HCT116 (cell line): ENCODE results near the gene GLDN. TPM values are rescaled to one million over a fixed set of nuclear protein-coding genes. Genes with fewer than 3 reads are reported as not detected.

Experiments
- ATAC-seq: fragments of 200-7000 bp; cut with Tn5 transposase; 2 replicates; pipeline ENCODE4 v1.9.1; 2020; ENCODE audit warnings: mild to moderate bottlenecking, moderate library complexity
- BruUV-seq: library from RNA; stranded (reverse); fragments of 400-500 nt; replicated peaks from 2 replicates; lab custom pipeline; 2021; lab: Mats Ljungman, UMichigan
- CTCF ChIA-PET: fragments of 300-600 bp; sonication (Branson Sonifier 250); formaldehyde crosslinking; loops from one replicate; lab custom pipeline; 2021; ENCODE audit warnings: antibody characterized with exemption; lab: Charles Lee
- POLR2A ChIA-PET: fragments of 300-600, 350-600 bp; sonication (Branson Sonifier 250); formaldehyde crosslinking; loops from one replicate; lab custom pipeline; 2021; ENCODE audit warnings: antibody characterized with exemption; lab: Charles Lee
- RAD21 ChIA-PET, 2 experiments: fragments of 300-600 bp; sonication (Branson Sonifier 250); formaldehyde crosslinking; loops; one replicate each; lab custom pipeline; 2023; ENCODE audit warnings: low total read pairs in 2 of 2; ENCODE audit not compliant: uncharacterized antibody in 2 of 2, unreplicated experiment in 2 of 2, low non-redundant PET in 1 of 2; lab: Charles Lee
- DNase-seq: peaks from one replicate; pipeline ENCODE4 v3.0.0-alpha.2; 2010; ENCODE audit warnings: low read depth, low spot score
- H2AFZ ChIP-seq: fragments of 200-600 bp; shearing (Covaris generic), sonication (generic); 2 replicates; pipeline ENCODE4 v1.6.1; 2017; ENCODE audit warnings: low read depth, mixed run types, mixed read lengths, antibody characterized with exemption, low read length; ENCODE audit not compliant: poor library complexity, severe bottlenecking
- H3K27ac ChIP-seq: 2 replicates; pipeline ENCODE4 v1.5.1; 2012; ENCODE audit warnings: low read depth, low read length
- H3K27me3 ChIP-seq: fragments of 200-600 bp; sonication (generic); 2 replicates; pipeline ENCODE4 v1.6.1; 2016; ENCODE audit warnings: mixed run types, low read length, mixed read lengths; ENCODE audit not compliant: insufficient read depth
- H3K36me3 ChIP-seq, 2 experiments: fragments of 200-500 bp in 1 of 2; fragments of 200-600 bp in 1 of 2; sonication (Bioruptor generic) in 1 of 2; sonication (generic) in 1 of 2; 2 replicates each; pipeline versions ENCODE4 v1.5.1 to v1.6.1; 2014 to 2016; ENCODE audit warnings: low read length in 2 of 2, inconsistent platforms in 1 of 2, mixed read lengths in 1 of 2, mixed run types in 1 of 2; ENCODE audit not compliant: insufficient read depth in 2 of 2, control insufficient read depth in 1 of 2
- H3K4me1 ChIP-seq, 2 experiments: fragments of 200-600 bp in 1 of 2; sonication (generic) in 1 of 2; 2 replicates each; pipeline versions ENCODE4 v1.5.1 to v1.6.1; 2012 to 2017; ENCODE audit warnings: low read length in 2 of 2, inconsistent platforms in 1 of 2, mild to moderate bottlenecking in 1 of 2, mixed read lengths in 1 of 2, mixed run types in 1 of 2, moderate library complexity in 1 of 2; ENCODE audit not compliant: insufficient read depth in 2 of 2, control insufficient read depth in 1 of 2
- H3K4me2 ChIP-seq: fragments of 200-600 bp; sonication (generic); 2 replicates; pipeline ENCODE4 v1.6.1; 2017; ENCODE audit warnings: mixed run types, low read length, mixed read lengths
- H3K4me3 ChIP-seq, 2 experiments: fragments of 200-600 bp in 1 of 2; sonication (generic) in 1 of 2; replicated peaks in 1 of 2; 2 replicates each; pipeline ENCODE4 v1.5.1; 2011 to 2016; ENCODE audit warnings: low read length in 2 of 2, control low read depth in 1 of 2, low read depth in 1 of 2, mild to moderate bottlenecking in 1 of 2, mixed read lengths in 1 of 2, mixed run types in 1 of 2
- H3K79me2 ChIP-seq: fragments of 200-600 bp; sonication (generic); 2 replicates; pipeline ENCODE4 v1.6.1; 2017; ENCODE audit warnings: mild to moderate bottlenecking, mixed run types, low read length, moderate library complexity, mixed read lengths; ENCODE audit not compliant: insufficient read depth
- H3K9ac ChIP-seq: fragments of 200-600 bp; sonication (generic); 2 replicates; pipeline ENCODE4 v1.6.1; 2016; ENCODE audit warnings: low read length, mixed read lengths
- H3K9me2 ChIP-seq: fragments of 200-600 bp; sonication (generic), shearing (Covaris generic); 2 replicates; pipeline ENCODE4 v1.6.1; 2017; ENCODE audit warnings: mixed run types, mild to moderate bottlenecking, moderate library complexity; ENCODE audit not compliant: insufficient read depth
- H3K9me3 ChIP-seq, 2 experiments: fragments of 200-500 bp in 1 of 2; fragments of 200-600 bp in 1 of 2; sonication (Bioruptor generic) in 1 of 2; sonication (generic) in 1 of 2; 2 replicates each; pipeline ENCODE4 v1.6.1; 2014 to 2017; ENCODE audit warnings: low read length in 2 of 2, mixed read lengths in 2 of 2, inconsistent platforms in 1 of 2, low read depth in 1 of 2, mild to moderate bottlenecking in 1 of 2, mixed run types in 1 of 2, moderate library complexity in 1 of 2; ENCODE audit not compliant: control insufficient read depth in 1 of 2, insufficient read depth in 1 of 2
- H4K20me1 ChIP-seq: fragments of 200-600 bp; sonication (generic), shearing (Covaris generic); 2 replicates; pipeline ENCODE4 v1.6.1; 2017; ENCODE audit warnings: mixed run types, mild to moderate bottlenecking, moderate library complexity; ENCODE audit not compliant: insufficient read depth
- CBX3 ChIP-seq: IDR thresholded peaks from 2 replicates; pipeline ENCODE4 v1.6.1; 2012; ENCODE audit warnings: low read depth
- CEBPB ChIP-seq: IDR thresholded peaks from 2 replicates; pipeline ENCODE4 v1.6.1; 2012; ENCODE audit warnings: low read depth
- EGR1 ChIP-seq: IDR thresholded peaks from 2 replicates; pipeline ENCODE4 v1.6.1; 2012; ENCODE audit warnings: low read depth
- ELF1 ChIP-seq: IDR thresholded peaks from 2 replicates; pipeline ENCODE4 v1.6.1; 2012; ENCODE audit warnings: low read depth, borderline replicate concordance
- EZH2 ChIP-seq: fragments of 200-600 bp; sonication (generic); IDR thresholded peaks from 2 replicates; pipeline ENCODE4 v1.6.1; 2017; ENCODE audit warnings: antibody characterized with exemption, mixed run types
- EZH2phosphoT487 ChIP-seq: fragments of 200-600 bp; IDR thresholded peaks from 2 replicates; pipeline ENCODE4 v1.6.1; 2018; ENCODE audit warnings: antibody characterized with exemption, borderline replicate concordance
- FOSL1 ChIP-seq: IDR thresholded peaks from 2 replicates; pipeline ENCODE4 v1.6.1; 2012; ENCODE audit warnings: low read depth
- JUND ChIP-seq: IDR thresholded peaks from 2 replicates; pipeline ENCODE4 v1.6.1; 2012
- POLR2A ChIP-seq: IDR thresholded peaks from 2 replicates; pipeline ENCODE4 v1.7.0; 2011; ENCODE audit warnings: borderline replicate concordance; ENCODE audit not compliant: insufficient read depth, insufficient read length; ENCODE audit errors: extremely low read depth
- RAD21 ChIP-seq: IDR thresholded peaks from 2 replicates; pipeline ENCODE4 v1.6.1; 2012; ENCODE audit warnings: low read depth, mild to moderate bottlenecking
- SP1 ChIP-seq: IDR thresholded peaks from 2 replicates; pipeline ENCODE4 v1.6.1; 2012; ENCODE audit warnings: low read depth
- SRF ChIP-seq: IDR thresholded peaks from 2 replicates; pipeline ENCODE4 v1.6.1; 2012; ENCODE audit warnings: low read depth
- TCF7L2 ChIP-seq: IDR thresholded peaks from 2 replicates; pipeline ENCODE4 v1.7.0; 2011; ENCODE audit warnings: borderline replicate concordance, inconsistent platforms; ENCODE audit not compliant: insufficient read depth, insufficient read length; ENCODE audit errors: extremely low read depth
- YY1 ChIP-seq: IDR thresholded peaks from 2 replicates; pipeline ENCODE4 v1.6.1; 2011; ENCODE audit warnings: low read length, low read depth, moderate library complexity, mild to moderate bottlenecking; ENCODE audit not compliant: insufficient replicate concordance; ENCODE audit errors: extremely low read depth
- ZBTB33 ChIP-seq: IDR thresholded peaks from 2 replicates; pipeline ENCODE4 v1.6.1; 2011; ENCODE audit warnings: mild to moderate bottlenecking, low read length, moderate library complexity; ENCODE audit not compliant: insufficient replicate concordance; ENCODE audit errors: extremely low read depth
- ZFX ChIP-seq: fragments of 450-650 bp; IDR thresholded peaks from 2 replicates; pipeline ENCODE4 v1.6.1; 2017
- ZNF274 ChIP-seq: fragments of 200-500 bp; sonication (Bioruptor generic); IDR thresholded peaks from 2 replicates; pipeline ENCODE4 v1.6.1; 2014; ENCODE audit warnings: mild to moderate bottlenecking, low read depth, low read length, inconsistent platforms
- intact Hi-C: fragments of 100-400 bp; cut with micrococcal nuclease; formaldehyde crosslinking; loops from 2 replicates; pipeline ENCODE4 v1.10.0; 2022
- total RNA-seq: library from RNA; stranded (reverse); gene quantifications from one replicate; pipeline ENCODE4 v1.2.1, GENCODE V29; 2021; ENCODE audit not compliant: unreplicated experiment
- TF ChIP-seq, protein P1 (sequence below): IDR thresholded peaks from 2 replicates; pipeline ENCODE4 v1.6.1; 2012
- TF ChIP-seq, protein P2 (sequence below), 3 experiments: fragments of 200-600 bp in 1 of 3; sonication (generic) in 1 of 3; IDR thresholded peaks in 2 of 3; conservative IDR thresholded peaks in 1 of 3; 2 replicates each; pipeline ENCODE4 v1.5.1; 2012 to 2017; ENCODE audit warnings: low read depth in 2 of 3, low read length in 2 of 3, antibody characterized with exemption in 1 of 3, borderline replicate concordance in 1 of 3, control low read depth in 1 of 3, mild to moderate bottlenecking in 1 of 3, mixed read lengths in 1 of 3, mixed run types in 1 of 3, moderate library complexity in 1 of 3; ENCODE audit not compliant: insufficient read depth in 1 of 3
- TF ChIP-seq, protein P3 (sequence below): IDR thresholded peaks from 2 replicates; pipeline ENCODE4 v1.6.1; 2012; ENCODE audit warnings: low read depth

Gene GLDN
- total RNA-seq, 1 experiment from 2014 or later = 3.0 TPM

DNA sequence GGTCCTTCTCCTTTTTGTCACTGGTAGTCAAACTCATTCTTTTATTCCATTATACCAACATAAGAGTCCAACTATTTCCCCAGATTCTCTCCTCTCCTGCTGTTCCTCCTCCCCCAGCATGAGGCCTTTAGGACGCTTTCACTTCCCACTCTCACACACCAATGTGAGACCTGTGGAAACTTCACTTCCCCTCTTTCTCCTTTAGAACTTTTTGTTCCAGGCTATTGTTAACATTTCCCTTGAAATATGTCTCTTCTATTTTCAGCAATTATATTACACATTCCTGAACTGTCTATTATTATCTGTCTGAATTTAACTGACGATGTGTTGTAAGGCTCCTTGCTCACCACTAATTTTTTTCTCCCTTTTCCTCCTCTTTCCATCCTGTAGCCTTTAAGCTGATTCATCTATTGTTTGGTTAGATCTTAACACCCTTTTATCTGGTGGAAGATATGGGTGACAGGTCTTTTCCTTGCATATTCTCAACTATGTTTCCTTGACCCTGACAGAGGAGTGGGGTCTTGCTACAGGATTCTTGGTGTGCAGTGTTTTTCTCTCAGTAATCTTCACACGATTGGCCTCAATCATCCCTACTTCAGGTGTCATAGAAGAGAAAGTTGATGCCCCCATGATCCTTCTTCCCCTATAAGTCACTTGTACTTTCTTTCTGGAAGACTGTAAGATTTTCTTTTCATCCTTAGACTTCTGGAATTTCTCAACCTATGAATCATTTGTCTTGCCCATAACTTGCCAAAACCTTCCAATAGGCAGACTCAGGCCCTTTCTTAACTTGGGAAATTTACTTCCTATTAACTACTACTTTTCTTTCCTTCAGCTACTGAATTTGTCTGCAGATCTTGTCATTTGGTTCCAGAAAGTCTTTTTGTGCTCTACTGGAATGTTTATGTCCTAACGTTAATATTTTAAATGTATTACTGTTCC is 9.0 kb upstream of the GLDN start:
- Histone ChIP-seq H2AFZ (no peak overlapping the region), H3K27ac (no peak overlapping the region), H3K4me1 (no peaks in the 10 kb centered on the region), H3K36me3 (no peaks in the 10 kb centered on the region), H3K27me3 (no peaks in the 10 kb centered on the region; the same call in 1 of the 2 replicates), H3K9me2 (no peaks in the 10 kb centered on the region), H4K20me1 (no peaks in the 10 kb centered on the region), H3K4me2 (no peak overlapping the region), H3K4me3 (no peak overlapping the region), H3K9ac (no peak overlapping the region), H3K79me2 (no peaks in the 10 kb centered on the region)
- DNase-seq = no peak
- POLR2A ChIA-PET = no interaction called here
- BruUV-seq = no TSS peak
- ATAC-seq = no peak
- intact Hi-C loops = no loop called here
- RAD21 ChIA-PET = no interaction called here
- CTCF ChIA-PET = no interaction called here
- TF ChIP-seq EZH2phosphoT487 = no peak
- TF ChIP-seq, protein P1, sequence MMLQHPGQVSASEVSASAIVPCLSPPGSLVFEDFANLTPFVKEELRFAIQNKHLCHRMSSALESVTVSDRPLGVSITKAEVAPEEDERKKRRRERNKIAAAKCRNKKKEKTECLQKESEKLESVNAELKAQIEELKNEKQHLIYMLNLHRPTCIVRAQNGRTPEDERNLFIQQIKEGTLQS = no peak
- TF ChIP-seq FOSL1 = no peak
- no peak for TF ChIP-seq JUND
- TF ChIP-seq ZFX = no peak
- no peak for TF ChIP-seq ZNF274
- TF ChIP-seq RAD21 = no peak
- TF ChIP-seq TCF7L2 = no peak
- TF ChIP-seq SRF = no peak
- no peak for TF ChIP-seq SP1
- TF ChIP-seq ELF1 = no peak
- no peak for TF ChIP-seq ZBTB33
- TF ChIP-seq, protein P2, sequence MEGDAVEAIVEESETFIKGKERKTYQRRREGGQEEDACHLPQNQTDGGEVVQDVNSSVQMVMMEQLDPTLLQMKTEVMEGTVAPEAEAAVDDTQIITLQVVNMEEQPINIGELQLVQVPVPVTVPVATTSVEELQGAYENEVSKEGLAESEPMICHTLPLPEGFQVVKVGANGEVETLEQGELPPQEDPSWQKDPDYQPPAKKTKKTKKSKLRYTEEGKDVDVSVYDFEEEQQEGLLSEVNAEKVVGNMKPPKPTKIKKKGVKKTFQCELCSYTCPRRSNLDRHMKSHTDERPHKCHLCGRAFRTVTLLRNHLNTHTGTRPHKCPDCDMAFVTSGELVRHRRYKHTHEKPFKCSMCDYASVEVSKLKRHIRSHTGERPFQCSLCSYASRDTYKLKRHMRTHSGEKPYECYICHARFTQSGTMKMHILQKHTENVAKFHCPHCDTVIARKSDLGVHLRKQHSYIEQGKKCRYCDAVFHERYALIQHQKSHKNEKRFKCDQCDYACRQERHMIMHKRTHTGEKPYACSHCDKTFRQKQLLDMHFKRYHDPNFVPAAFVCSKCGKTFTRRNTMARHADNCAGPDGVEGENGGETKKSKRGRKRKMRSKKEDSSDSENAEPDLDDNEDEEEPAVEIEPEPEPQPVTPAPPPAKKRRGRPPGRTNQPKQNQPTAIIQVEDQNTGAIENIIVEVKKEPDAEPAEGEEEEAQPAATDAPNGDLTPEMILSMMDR (IDR thresholded peaks at IDR 0.05 in 2 of 3, conservative IDR thresholded peaks at IDR 0.05 in 1 of 3; ENCODE audit: borderline replicate concordance in 1 of 3, insufficient read depth in 1 of 3, low read depth in 2 of 3, low read length in 2 of 3) = no peak
- TF ChIP-seq POLR2A = no peak
- TF ChIP-seq EZH2 = no peak
- TF ChIP-seq, protein P3, sequence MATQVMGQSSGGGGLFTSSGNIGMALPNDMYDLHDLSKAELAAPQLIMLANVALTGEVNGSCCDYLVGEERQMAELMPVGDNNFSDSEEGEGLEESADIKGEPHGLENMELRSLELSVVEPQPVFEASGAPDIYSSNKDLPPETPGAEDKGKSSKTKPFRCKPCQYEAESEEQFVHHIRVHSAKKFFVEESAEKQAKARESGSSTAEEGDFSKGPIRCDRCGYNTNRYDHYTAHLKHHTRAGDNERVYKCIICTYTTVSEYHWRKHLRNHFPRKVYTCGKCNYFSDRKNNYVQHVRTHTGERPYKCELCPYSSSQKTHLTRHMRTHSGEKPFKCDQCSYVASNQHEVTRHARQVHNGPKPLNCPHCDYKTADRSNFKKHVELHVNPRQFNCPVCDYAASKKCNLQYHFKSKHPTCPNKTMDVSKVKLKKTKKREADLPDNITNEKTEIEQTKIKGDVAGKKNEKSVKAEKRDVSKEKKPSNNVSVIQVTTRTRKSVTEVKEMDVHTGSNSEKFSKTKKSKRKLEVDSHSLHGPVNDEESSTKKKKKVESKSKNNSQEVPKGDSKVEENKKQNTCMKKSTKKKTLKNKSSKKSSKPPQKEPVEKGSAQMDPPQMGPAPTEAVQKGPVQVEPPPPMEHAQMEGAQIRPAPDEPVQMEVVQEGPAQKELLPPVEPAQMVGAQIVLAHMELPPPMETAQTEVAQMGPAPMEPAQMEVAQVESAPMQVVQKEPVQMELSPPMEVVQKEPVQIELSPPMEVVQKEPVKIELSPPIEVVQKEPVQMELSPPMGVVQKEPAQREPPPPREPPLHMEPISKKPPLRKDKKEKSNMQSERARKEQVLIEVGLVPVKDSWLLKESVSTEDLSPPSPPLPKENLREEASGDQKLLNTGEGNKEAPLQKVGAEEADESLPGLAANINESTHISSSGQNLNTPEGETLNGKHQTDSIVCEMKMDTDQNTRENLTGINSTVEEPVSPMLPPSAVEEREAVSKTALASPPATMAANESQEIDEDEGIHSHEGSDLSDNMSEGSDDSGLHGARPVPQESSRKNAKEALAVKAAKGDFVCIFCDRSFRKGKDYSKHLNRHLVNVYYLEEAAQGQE = no peak
- no peak for TF ChIP-seq EGR1
- no peak for TF ChIP-seq YY1
- TF ChIP-seq CBX3 = no peak
- TF ChIP-seq CEBPB = no peak
- TF ChIP-seq, all 23 proteins: peak for 0
- H3K9me3 ChIP-seq = no peaks in the 10 kb centered on the region
